K562 (cell line): ENCODE data around the gene POLL. TPM values are rescaled to one million over a fixed set of nuclear protein-coding genes. Genes with fewer than 3 reads are reported as not detected.

Source experiments
- ATAC-seq: fragments of 200-7000 bp; cut with Tn5 transposase; 3 replicates; pipeline ENCODE4 v1.9.1; 2020; ENCODE audit warnings: moderate library complexity
- BruUV-seq: library from RNA; stranded (reverse); fragments of 400-500 nt; replicated peaks from 2 replicates; lab custom pipeline; 2021; lab: Mats Ljungman, UMichigan
- CTCF ChIA-PET: fragments of 300-600 bp; formaldehyde crosslinking; extraction: SDS; loops from one replicate; lab custom pipeline; 2021; ENCODE audit warnings: low intra/inter-chr PET ratio; lab: Yijun Ruan, JAX
- POLR2A ChIA-PET: fragments of 300-600, 350-650 bp; sonication (Branson Sonifier 250); formaldehyde crosslinking; extraction: SDS; loops from one replicate; lab custom pipeline; 2021; ENCODE audit warnings: antibody characterized with exemption, inconsistent platforms; lab: Yijun Ruan, JAX
- DNase-seq, 4 experiments: peaks; one replicate each; pipeline versions ENCODE4 v3.0.0 to v3.0.0-alpha.2; 2011 to 2018; ENCODE audit warnings: low spot score in 3 of 4, mixed read lengths in 3 of 4; ENCODE audit errors: extremely low read depth in 1 of 4
- FAIRE-seq: peaks from 2 replicates; lab custom pipeline; 2011; peaks lifted over from hg19 to GRCh38; lab: Jason Lieb, UNC
- H2AFZ ChIP-seq: 2 replicates; pipeline ENCODE4 v1.6.0; 2011; ENCODE audit warnings: low read depth, low read length, control low read depth, inconsistent platforms
- H3K27ac ChIP-seq: fragments of 200-600 bp; 3 replicates; pipeline ENCODE4 v1.8.0; 2011; ENCODE audit warnings: low read depth, mild to moderate bottlenecking, control low read depth, inconsistent platforms, low read length, moderate library complexity, mixed read lengths; ENCODE audit errors: extremely low read depth
- H3K27me3 ChIP-seq, 2 experiments: fragments of 300-600 bp in 1 of 2; 2 replicates in 1 of 2; 3 replicates in 1 of 2; pipeline versions ENCODE4 v1.6.0 to v1.8.0; 2011; ENCODE audit warnings: inconsistent platforms in 2 of 2, low read length in 2 of 2, mild to moderate bottlenecking in 1 of 2, mixed read lengths in 1 of 2, moderate library complexity in 1 of 2; ENCODE audit not compliant: control insufficient read depth in 2 of 2, insufficient read depth in 2 of 2
- H3K36me3 ChIP-seq: fragments of 300-600 bp; 3 replicates; pipeline ENCODE4 v1.8.0; 2011; ENCODE audit warnings: mild to moderate bottlenecking, low read length, inconsistent platforms; ENCODE audit not compliant: control insufficient read depth, insufficient read depth
- H3K4me1 ChIP-seq, 2 experiments: fragments of 200-600 bp in 1 of 2; replicated peaks in 1 of 2; 2 replicates in 1 of 2; 3 replicates in 1 of 2; pipeline versions ENCODE4 v1.5.1 to v1.8.0; 2011; ENCODE audit warnings: inconsistent platforms in 2 of 2, low read length in 2 of 2, mild to moderate bottlenecking in 1 of 2, mixed read lengths in 1 of 2, moderate library complexity in 1 of 2; ENCODE audit not compliant: control insufficient read depth in 2 of 2, insufficient read depth in 2 of 2
- H3K4me2 ChIP-seq: 2 replicates; pipeline ENCODE4 v1.6.1; 2011; ENCODE audit warnings: low read length, control low read depth, inconsistent platforms, mixed read lengths; ENCODE audit not compliant: insufficient read depth
- H3K4me3 ChIP-seq: fragments of 200-600 bp; sonication (generic), shearing (Covaris generic); 2 replicates; pipeline ENCODE4 v1.5.1; 2016; ENCODE audit warnings: control low read depth, inconsistent platforms
- H3K79me2 ChIP-seq: fragments of 200-600 bp; 3 replicates; pipeline ENCODE4 v1.8.0; 2011; ENCODE audit warnings: low read length, inconsistent platforms; ENCODE audit not compliant: control insufficient read depth, insufficient read depth
- H3K9ac ChIP-seq, 2 experiments: 2 replicates each; pipeline versions ENCODE4 v1.6.0 to v1.6.1; 2011; ENCODE audit warnings: low read depth in 2 of 2, low read length in 2 of 2, control low read depth in 1 of 2, inconsistent platforms in 1 of 2, mild to moderate bottlenecking in 1 of 2, mixed read lengths in 1 of 2; ENCODE audit not compliant: insufficient read depth in 1 of 2
- H3K9me1 ChIP-seq: one replicate; pipeline ENCODE4 v1.6.0; 2011; ENCODE audit warnings: inconsistent platforms, mild to moderate bottlenecking, low read length, moderate library complexity; ENCODE audit not compliant: control insufficient read depth, insufficient read depth
- H3K9me3 ChIP-seq: replicated peaks from 2 replicates; pipeline ENCODE4 v1.5.1; 2011; ENCODE audit warnings: low read depth, low read length, inconsistent platforms; ENCODE audit not compliant: control insufficient read depth, insufficient read depth
- H4K20me1 ChIP-seq: replicated peaks from 2 replicates; pipeline ENCODE4 v1.6.1; 2011; ENCODE audit warnings: low read length, inconsistent platforms, mixed read lengths; ENCODE audit not compliant: control insufficient read depth, insufficient read depth
- BCOR ChIP-seq: fragments of 450-650 bp; IDR thresholded peaks from 2 replicates; pipeline ENCODE4 v1.6.1; 2016
- E2F3 ChIP-seq: fragments of 250-450 bp; sonication (Bioruptor Pico); IDR thresholded peaks from 2 replicates; pipeline ENCODE4 v1.4.0; 2020; ENCODE audit warnings: mild to moderate bottlenecking
- ETS2 ChIP-seq: IDR thresholded peaks from 2 replicates; pipeline ENCODE4 v1.6.1; 2016; ENCODE audit warnings: borderline replicate concordance, missing genetic modification characterization, mild to moderate bottlenecking, moderate library complexity, missing compliant biosample characterization; ENCODE audit not compliant: poor library complexity, severe bottlenecking
- MEIS2 ChIP-seq: fragments of 450-650 bp; IDR thresholded peaks from 2 replicates; pipeline ENCODE4 v1.6.1; 2014; ENCODE audit warnings: mild to moderate bottlenecking; ENCODE audit not compliant: partially characterized antibody
- OTX1 ChIP-seq: fragments of 450-650 bp; formaldehyde crosslinking; IDR thresholded peaks from 2 replicates; pipeline ENCODE4 v1.4.0; 2022; ENCODE audit warnings: mild to moderate bottlenecking
- PKNOX1 ChIP-seq: fragments of 450-650 bp; IDR thresholded peaks from 2 replicates; pipeline ENCODE4 v1.6.1; 2016
- POU5F1 ChIP-seq: fragments of 150-350 bp; IDR thresholded peaks from 2 replicates; pipeline ENCODE4 v1.6.1; 2014; ENCODE audit warnings: borderline replicate concordance, low read length, low read depth, mild to moderate bottlenecking; ENCODE audit not compliant: partially characterized antibody
- SNAPC5 ChIP-seq: fragments of 250-450 bp; sonication (Bioruptor Pico); IDR thresholded peaks from 2 replicates; pipeline ENCODE4 v1.8.0; 2021; ENCODE audit warnings: moderate library complexity, mild to moderate bottlenecking, inconsistent platforms
- SNIP1 ChIP-seq: fragments of 450-650 bp; IDR thresholded peaks from 2 replicates; pipeline ENCODE4 v1.7.1; 2017; ENCODE audit warnings: low read depth, mild to moderate bottlenecking
- TBP ChIP-seq: optimal IDR thresholded peaks from 2 replicates; pipeline ENCODE3; 2011; ENCODE audit warnings: low read depth, low read length, improper control_type of control experiment
- TCF3 ChIP-seq: sonication (generic); formaldehyde crosslinking; IDR thresholded peaks from 2 replicates; pipeline ENCODE4 v1.4.0; 2020; ENCODE audit warnings: mild to moderate bottlenecking, missing genetic modification reagents
- USF1 ChIP-seq: sonication (generic); formaldehyde crosslinking; IDR thresholded peaks from 2 replicates; pipeline ENCODE4 v1.9.0; 2022; ENCODE audit warnings: mild to moderate bottlenecking, missing genetic modification reagents
- ZKSCAN8 ChIP-seq: fragments of 200-800 bp; sonication (Bioruptor generic); IDR thresholded peaks from 2 replicates; pipeline ENCODE4 v1.6.1; 2016; ENCODE audit warnings: missing genetic modification characterization, missing compliant biosample characterization
- ZNF445 ChIP-seq: fragments of 250-450 bp; sonication (Bioruptor Pico); IDR thresholded peaks from 2 replicates; pipeline ENCODE4 v1.4.0; 2020; ENCODE audit warnings: low read depth, mild to moderate bottlenecking, moderate library complexity
- ZNF561 ChIP-seq: fragments of 450-650 bp; formaldehyde crosslinking; conservative IDR thresholded peaks from 2 replicates; pipeline ENCODE4 v1.4.0; 2020; ENCODE audit warnings: mild to moderate bottlenecking, moderate library complexity
- WGBS: fragments of 100-300 bp; shearing (Covaris generic); methylation state at CpG from one replicate; pipeline ENCODE4 v1.1.6; 2016; ENCODE audit warnings: low coverage, mixed read lengths; ENCODE audit not compliant: insufficient coverage; ENCODE audit errors: missing lambda C conversion rate; 5-methylcytosine and 5-hydroxymethylcytosine counted together
- in situ Hi-C: fragments of 300-500 bp; cut with MboI; formaldehyde crosslinking; loops from 4 replicates; pipeline ENCODE4 v1.15.0; 2018; ENCODE audit warnings: inconsistent platforms, mixed read lengths
- intact Hi-C: fragments of 100-400 bp; cut with micrococcal nuclease; formaldehyde crosslinking; loops from 2 replicates; pipeline ENCODE4 v1.14.2; 2022
- polyA plus RNA-seq, 8 experiments: library from polyadenylated mRNA; depleted of rRNA in 4 of 8; stranded (reverse) in 5 of 8; unstranded in 3 of 8; fragments of >200 nt; fragmentation: Nextera tagmentation in 2 of 8; fragmentation: Illumina TruSeq in 1 of 8; extraction: Ambion mirVana in 2 of 8; extraction: Trizol in 1 of 8; gene quantifications; 2 replicates each; pipeline versions ENCODE4 v1.2.1 to v1.2.3, GENCODE V29; 2011 to 2014; ENCODE audit warnings: inconsistent platforms in 1 of 8, missing spikeins in 1 of 8
- total RNA-seq, 7 experiments: library from RNA; depleted of rRNA in 6 of 7; stranded (reverse); fragments of >200 nt in 6 of 7; fragmentation: Illumina TruSeq in 2 of 7; extraction: Trizol in 2 of 7; gene quantifications; 2 replicates each; pipeline versions ENCODE4 v1.2.1 to v1.2.3, GENCODE V29; 2011 to 2021; ENCODE audit warnings: low replicate concordance in 1 of 7
- TF ChIP-seq, protein P1 (sequence below): fragments of 450-650 bp; formaldehyde crosslinking; IDR thresholded peaks from 2 replicates; pipeline ENCODE4 v1.4.0; 2020; ENCODE audit warnings: mild to moderate bottlenecking, moderate library complexity

POLL gene
- total and polyA plus RNA-seq, 9 of the 15 experiments (the other 6 are each of a cell fraction or from before 2014, with no cell fraction given), result 1.2 to 18.7 (median 10.9) TPM

GRCh38 chr10:101569622-101570427 is 18.2 kb downstream of the POLL start (continued):
- TF ChIP-seq USF1 (CRISPR knock-in tag) (no peak), SNAPC5 (CRISPR knock-in tag) (no peak)

DNA sequence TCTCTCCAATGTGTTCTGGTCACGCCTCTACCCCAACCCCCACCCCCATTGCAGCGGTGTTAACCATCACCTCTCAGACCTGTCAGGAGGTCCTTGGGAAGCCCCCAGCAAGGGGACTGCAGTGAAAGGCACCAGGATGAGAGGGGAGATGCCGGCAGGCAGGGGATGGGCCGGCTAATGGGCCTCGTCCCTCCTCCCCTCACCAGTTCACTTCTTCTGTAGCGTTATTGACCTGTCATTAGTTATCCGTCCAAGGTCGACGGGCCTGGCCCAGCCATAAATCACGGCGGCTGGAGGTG is 18.8 kb downstream of the POLL start:
- Histone ChIP-seq H3K9me3 (no peaks in the 10 kb centered on the region; the same call in 1 of the 2 replicates), H3K27me3 (no peaks in the 10 kb centered on the region), H3K4me2 (peak overlapping the region; percentile 88; the same call in 1 of the 2 replicates), H3K36me3 (no peaks in the 10 kb centered on the region), H3K4me3 (no peak overlapping the region), H2AFZ (0 out of 2 replicates have a peak overlapping the region, but pooled peaks have one; percentile 90), H3K9ac (no peak overlapping the region), H3K4me1 (peaks cover 13 to 43% of the 10 kb centered on the region in 2 experiments; a peak in 4 of 5 replicates), H3K27ac (no peak overlapping the region), H3K79me2 (no peaks in the 10 kb centered on the region), H3K9me1 (no peaks in the 10 kb centered on the region), H4K20me1 (no peaks in the 10 kb centered on the region)
- WGBS, result 14% methylated on average over 10 of the region's 11 CpGs
- intact Hi-C loops (loop anchor here (5.0 kb wide), 1 partner anchor 357 kb away; no protein-coding TSS in a partner anchor), in situ Hi-C loops (loop anchor here (5.0 kb wide), 1 partner anchor 267 kb away; no protein-coding TSS in a partner anchor)
- DNase-seq (no peak), ATAC-seq (no peak), FAIRE-seq (no peak)
- CTCF ChIA-PET, result interaction anchor here (1.8 kb wide), 1 partner anchor 355 kb away, joined by 8 read pairs; no protein-coding TSS in a partner anchor
- no TSS peak for BruUV-seq
- POLR2A ChIA-PET, result no interaction called here
- TF ChIP-seq ZNF445 (no peak), POU5F1 (no peak), ZKSCAN8 (no peak), TCF3 (CRISPR knock-in tag) (no peak), ZNF561 (CRISPR knock-in tag) (no peak), MEIS2 (peak; percentile 32), OTX1 (CRISPR knock-in tag) (no peak), SNIP1 (no peak), ETS2 (tag) (no peak), BCOR (no peak), E2F3 (CRISPR knock-in tag) (no peak), PKNOX1 (0 out of 2 replicates have a peak, but pooled peaks have one; percentile 23), TBP (no peak)
- TF ChIP-seq, protein P1, sequence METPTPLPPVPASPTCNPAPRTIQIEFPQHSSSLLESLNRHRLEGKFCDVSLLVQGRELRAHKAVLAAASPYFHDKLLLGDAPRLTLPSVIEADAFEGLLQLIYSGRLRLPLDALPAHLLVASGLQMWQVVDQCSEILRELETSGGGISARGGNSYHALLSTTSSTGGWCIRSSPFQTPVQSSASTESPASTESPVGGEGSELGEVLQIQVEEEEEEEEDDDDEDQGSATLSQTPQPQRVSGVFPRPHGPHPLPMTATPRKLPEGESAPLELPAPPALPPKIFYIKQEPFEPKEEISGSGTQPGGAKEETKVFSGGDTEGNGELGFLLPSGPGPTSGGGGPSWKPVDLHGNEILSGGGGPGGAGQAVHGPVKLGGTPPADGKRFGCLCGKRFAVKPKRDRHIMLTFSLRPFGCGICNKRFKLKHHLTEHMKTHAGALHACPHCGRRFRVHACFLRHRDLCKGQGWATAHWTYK (CRISPR knock-in tag), result no peak
